NCI-H2196 (cell line): ENCODE measurements around the gene SLC6A19.
A peak's percentile ranks its signal among the peaks of the same experiment; 100 is the strongest.

Experiments
- DNase-seq: peaks from one replicate; lab custom pipeline; 2025; ENCODE audit not compliant: unreplicated experiment; lab: John Stamatoyannopoulos, UW

The SLC6A19 gene

DNA sequence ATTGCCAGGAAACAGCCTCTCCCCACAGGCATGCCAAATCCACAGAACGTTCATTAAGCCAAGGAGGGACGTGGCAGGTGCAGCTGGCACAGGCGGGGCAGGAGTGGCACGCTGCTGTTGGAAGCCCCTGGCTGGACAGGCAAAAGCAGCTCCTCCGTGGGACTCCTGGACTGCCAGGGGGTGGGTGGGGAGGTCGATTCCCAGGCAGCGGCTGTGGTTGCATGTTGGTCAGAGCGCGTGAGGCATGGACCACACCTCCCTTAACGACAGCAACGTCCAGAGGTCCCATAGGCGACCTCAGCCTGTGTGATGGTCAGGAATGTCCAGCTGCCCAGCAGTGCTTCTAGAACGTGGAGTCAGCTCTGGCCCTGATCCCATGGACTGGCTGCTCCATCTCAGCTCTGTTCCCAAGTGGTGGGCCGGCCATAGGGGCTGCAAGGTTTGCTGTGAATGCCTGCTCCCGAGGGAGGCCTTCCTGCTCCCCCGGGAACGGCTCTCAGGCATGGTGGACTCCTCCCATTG, 6.9 kb downstream of the SLC6A19 start:
- no peak for DNase-seq

DNA sequence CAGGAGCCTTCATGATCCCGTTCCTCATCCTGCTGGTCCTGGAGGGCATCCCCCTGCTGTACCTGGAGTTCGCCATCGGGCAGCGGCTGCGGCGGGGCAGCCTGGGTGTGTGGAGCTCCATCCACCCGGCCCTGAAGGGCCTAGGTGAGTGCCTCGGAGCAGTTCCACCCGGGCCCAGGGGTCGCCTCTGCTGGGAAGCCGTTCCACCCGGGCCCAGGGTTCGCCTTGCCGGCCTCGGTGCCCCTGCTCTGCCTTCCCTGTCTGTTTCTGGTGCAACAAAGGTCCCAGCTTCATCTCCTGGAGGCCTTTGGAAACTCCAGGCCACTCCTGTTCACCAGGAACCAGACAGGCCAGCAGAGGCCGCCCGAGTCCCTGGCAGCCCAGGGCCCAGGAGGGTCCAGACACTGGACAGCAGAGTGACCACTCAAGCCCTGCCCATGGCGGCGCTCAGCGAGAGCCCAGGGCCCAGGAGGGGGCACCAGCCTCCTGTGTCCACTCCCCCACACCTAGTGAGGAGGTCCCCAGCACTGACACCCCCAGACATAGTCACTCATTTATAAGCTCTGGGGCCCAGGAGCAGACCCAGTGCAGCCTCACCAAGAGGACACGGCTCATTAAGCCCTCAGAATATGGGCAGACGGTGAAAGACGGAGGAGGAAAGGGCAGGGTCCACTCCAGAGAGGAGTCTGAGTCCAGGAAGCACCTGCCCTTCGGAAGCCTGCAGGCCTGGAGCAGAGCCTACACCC, 7.5 kb downstream of the SLC6A19 start:
- peak; percentile 75 for DNase-seq

DNA sequence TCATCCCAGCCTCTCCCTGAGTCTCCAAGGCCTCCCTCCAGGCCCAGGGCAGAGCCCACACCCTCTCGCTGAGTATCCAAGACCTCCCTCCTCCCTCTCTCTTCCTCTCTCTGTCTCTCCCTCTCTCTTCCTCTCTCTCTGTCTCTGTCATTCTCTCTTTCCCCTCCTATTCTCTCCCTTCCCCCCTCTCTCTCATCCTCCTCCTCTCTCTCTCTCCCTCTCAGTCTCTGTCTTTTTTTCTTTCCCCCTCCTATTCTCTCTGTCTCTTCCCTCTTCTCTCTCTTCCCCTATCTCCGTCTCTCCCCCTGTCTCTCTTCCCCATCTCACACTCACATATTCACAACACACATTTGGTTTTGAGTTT, 8.1 kb downstream of the SLC6A19 start:
- no peak for DNase-seq

DNA sequence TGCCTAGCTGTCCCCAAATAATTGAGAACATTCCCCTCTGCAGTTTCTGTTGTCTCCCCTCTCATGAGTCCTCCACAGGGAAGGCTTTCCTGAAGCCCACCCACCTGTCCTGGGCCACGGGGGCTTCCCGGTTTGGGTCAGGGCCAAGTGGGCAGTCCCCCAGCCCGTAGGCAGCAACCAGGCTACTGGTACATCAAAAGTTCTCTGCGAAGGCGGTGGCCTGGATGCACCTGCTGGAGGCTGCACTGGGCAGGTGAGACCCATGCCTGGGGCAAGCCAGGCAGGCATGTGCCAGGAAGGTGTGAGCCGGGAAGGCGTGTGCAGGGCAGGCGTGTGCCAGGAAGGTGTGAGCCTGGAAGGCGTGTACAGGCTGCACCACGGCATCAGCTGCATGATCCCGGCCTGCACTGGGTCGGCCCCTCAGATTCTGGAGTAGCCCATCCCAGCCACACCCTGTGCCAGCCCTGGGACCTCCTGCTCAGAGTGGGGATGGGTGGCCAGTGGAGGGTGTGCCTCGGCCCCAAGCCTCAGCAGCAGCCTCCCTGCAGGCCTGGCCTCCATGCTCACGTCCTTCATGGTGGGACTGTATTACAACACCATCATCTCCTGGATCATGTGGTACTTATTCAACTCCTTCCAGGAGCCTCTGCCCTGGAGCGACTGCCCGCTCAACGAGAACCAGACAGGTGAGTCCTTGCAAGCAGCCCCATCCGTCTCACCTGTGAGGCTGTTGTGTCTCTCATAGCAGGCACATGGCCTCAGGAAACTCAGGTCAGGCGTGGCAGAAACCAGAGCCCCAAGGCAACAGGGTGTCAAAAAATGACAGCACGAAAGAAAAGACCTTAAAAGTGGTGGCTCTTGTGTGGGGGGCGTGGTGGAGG, 8.7 kb downstream of the SLC6A19 start:
- no peak for DNase-seq

DNA sequence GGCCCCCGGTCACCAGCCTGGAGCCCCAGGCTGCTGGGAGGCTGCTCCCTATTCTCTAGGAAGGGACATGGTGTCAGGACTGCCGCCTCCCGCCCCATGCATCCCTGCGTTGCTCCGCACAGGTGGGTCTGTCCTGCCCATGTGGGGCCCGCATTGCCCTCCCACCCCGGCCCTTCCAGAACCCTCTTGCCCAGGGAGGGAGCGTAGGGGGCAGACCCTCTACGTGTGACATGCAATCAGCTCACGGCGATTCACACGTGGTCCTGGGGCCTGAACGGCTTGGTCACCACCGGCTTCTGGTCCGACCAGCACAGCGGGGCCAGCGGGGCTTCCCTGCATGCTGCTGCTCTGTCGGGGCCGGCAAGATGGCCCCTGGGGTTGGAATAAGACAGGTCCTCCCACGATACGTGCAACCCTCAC, 9.4 kb downstream of the SLC6A19 start:
- DNase-seq: no peak

DNA sequence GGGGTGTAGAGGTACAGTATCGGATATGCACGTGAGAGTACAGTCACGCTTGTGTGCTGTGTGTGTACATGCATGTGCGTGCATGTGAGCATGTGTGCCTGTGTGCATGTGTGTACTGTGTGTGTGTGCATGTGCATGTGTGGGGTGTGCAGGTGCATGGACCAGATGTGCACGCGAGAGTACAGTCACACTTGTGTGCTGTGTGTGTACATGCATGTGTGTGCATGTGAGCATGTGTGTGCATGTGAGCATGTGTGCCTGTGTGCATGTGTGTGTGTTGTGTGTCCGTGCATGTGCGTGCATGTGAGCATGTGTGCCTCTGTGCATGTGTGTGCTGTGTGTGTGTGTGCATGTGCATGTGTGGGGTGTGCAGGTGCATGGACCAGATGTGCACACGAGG, 10.3 kb downstream of the SLC6A19 start:
- no peak for DNase-seq

DNA sequence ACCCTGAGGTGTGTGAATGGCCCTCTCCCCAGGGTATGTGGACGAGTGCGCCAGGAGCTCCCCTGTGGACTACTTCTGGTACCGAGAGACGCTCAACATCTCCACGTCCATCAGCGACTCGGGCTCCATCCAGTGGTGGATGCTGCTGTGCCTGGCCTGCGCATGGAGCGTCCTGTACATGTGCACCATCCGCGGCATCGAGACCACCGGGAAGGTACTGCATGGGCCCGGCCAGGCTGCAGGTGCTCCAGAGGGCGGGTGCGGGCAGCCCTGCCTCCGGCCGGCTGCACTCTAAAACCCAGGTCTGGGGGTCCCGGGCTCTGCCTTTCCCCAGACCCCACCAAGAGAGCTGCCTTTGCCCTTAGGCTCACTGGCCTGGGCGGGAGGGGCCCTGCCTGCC, 10.9 kb downstream of the SLC6A19 start:
- DNase-seq: no peak

DNA sequence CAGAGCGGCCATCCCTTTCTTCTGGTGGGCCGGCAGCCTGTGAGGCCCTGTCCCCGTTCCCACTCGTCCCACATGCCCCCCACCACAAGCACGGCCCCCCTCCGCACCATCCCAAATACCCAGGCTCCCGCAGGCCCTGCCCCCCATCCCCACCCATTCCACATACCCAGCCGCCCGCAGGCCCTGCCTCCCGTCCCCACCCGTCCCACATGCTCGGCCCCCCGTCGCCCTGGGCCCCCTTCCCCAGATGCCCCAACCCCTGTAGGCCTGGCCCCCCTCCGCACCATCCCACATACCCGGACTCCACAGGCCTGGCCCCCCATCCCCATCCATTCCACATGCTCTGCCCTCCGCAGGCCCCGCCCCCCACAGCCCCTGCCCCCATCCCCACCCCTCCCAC, 11.5 kb downstream of the SLC6A19 start:
- DNase-seq: no peak

DNA sequence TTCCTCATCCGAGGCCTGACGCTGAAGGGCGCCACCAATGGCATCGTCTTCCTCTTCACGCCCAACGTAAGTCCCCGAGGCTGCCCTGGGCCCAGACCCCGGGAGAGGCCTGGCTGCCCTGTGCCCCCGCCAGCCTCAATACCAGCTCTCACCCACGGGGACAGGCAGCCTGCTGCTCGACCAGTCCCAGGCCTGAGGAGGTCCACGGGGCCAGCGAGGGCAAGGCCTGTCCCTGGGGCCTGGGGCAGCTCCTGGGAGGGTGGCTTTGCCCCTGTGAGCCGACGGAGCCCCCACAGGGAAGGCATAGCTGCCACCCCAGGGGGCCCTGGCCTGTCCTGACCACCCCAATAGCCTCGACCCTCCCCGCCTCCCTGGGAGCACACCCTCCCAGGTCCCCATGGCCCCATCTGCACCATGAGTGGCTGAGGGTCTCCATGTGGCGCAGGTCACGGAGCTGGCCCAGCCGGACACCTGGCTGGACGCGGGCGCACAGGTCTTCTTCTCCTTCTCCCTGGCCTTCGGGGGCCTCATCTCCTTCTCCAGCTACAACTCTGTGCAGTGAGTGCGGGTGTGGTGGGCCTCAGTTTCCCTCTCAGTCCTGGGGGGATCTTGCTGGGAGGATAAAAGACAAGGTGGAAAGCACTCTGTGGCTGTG, 12.2 kb downstream of the SLC6A19 start:
- DNase-seq: no peak

DNA sequence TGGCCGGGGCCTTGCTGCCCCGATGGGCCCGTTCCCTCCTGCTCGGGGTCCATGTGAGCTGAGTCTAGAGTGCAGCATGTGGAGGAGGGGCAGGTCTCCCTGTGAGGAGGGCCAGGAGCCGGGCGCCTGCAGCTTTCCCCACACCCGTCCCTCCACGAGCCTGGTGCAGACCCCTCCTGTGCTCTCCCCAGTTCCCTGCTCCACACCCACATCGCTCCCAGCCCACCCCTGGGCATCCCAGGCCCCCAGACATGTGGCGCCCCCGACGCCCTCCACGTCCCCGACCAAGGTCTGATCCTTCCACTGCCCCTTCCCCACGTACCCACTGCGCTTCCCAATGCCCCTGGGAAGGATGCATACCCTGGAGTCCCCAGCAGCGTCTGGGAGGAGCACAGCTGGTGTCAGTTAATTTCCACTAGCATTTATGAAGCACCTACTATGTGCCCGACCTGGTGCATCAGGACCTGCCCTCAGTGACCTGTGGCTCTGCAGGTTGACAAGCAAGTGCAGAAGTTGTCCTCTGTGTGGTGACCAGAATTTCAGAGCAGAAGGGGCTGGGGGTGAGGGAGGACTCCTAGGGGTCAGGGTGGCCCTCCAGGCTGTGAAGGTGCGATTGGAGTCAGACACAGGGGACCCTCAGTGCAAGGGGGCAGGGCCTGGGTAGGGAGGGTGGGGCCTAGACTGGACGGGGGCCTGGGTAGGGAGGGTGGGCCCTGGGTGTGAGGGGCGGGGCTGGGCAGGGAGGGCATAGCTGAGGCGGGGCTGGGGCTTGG, 13.0 kb downstream of the SLC6A19 start:
- DNase-seq: no peak

DNA sequence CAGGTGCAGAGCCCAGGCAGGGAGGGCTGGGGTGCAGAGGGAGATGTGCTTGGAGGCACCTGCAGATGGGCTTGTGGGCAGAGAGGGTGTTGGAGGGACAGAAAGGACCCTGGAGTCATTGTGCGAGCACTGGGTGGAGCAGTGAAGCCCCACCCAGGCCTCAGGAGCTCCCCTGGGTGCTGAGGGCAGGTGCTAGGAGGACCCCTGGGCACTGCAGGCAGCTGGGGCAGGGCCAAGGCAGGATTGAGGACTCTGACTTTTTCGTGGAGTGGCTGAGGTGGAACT, 13.5 kb downstream of the SLC6A19 start:
- no peak for DNase-seq

DNA sequence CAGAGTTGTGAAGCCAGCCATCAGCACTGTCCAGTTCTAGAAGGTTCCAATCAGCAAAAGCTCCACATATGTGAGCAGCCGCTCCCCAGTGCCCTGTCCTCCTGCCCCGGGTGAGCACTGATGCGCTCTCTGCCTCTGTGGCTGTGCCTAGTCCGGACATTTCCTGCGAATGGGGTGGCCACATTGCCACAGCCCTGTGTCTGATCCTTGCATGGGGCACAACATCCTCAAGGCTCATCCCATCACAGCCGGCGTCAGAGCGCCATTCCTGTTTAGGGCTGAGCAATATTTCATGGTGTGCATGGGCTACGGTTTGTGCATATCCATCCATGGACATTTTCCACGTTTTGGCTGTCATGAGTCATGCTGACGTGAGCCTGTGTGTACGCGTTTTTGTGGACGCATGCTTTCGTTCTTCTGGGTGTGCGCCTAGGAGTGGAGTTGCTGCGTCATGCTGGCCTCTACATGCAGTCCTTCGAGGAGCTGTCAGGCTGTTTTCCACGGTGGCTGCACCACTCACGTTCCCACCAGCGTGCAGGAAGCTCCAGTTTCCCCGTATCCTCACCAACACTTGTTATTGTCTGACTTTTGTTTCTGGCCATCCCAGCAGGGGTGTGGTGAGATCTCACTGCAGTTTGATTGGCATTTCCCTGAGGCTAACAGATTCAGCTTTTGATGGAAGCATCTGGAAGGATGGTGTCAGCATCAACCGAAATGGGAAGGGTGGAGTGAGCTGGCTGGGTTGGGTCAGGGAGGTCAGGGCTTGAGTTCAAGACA, 14.1 kb downstream of the SLC6A19 start:
- DNase-seq: no peak

DNA sequence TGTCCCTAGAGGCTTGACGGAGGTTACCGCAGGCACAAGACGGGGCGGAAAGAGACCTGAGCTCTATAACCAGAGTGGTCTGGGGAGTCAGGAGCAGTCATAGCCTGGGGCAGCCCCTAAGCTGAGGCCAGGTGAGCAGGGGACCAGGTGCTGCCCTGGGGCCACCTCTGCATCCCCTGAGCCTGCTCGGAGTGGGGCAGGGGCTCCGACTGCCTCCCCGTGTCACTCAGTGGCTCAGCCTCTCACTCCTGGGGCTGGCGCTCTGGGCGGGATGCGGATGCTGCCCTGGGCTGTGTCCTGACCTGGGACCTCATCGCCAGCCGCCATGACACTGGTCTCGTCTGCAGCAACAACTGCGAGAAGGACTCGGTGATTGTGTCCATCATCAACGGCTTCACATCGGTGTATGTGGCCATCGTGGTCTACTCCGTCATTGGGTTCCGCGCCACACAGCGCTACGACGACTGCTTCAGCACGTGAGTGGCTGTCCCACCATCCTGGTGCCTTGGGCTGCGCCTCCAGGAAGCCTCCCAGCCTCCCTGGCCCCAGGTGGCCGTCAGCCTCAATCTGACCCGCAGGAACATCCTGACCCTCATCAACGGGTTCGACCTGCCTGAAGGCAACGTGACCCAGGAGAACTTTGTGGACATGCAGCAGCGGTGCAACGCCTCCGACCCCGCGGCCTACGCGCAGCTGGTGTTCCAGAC, 15.0 kb downstream of the SLC6A19 start:
- DNase-seq: no peak

DNA sequence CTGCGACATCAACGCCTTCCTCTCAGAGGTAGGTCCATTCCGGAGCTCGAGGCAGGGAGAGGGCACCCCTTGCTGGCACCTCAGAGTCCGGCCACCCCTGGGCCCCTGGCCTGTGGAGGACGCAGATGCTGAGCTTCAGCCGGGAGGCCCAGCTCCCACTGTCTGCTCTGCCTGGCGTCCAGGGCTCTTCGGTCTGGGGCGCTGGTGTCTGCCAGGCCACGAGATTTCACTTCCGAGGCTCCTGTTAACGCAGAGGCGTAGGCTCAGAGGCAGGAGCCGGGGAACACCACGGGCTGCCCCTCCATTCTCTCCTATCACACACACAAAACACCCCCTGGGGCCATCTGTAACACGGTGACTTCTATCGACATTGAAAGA, 15.5 kb downstream of the SLC6A19 start:
- DNase-seq: no peak

DNA sequence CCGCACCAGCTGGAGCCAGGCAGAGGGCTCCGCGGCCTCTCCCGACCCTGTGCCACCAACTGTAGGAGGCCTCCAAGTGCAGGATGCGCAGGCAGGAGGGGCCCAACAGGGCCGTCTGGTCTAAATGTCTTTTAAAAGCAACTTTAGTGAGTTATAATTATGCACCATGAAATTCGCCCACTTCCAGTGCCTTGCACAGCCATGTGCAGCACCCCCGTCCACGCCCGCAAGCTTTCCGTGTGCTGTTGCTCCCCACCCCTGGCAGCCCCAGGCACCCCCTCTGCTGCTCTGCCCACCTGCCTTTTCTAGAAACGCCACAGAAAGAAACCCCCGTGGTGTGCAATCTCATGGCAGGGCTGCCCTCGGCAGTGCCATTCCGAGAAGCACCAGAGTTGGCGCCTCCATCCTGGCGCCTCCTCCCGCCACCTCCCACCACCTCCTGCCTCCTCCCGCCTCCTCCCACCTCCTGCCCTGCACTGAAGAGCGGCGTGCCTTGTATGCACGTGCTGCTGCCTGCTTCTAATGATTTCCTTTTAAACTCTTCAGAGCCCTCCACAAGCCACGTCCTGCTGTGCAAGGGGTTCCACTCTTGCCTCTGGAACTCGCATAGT, 16.3 kb downstream of the SLC6A19 start:
- no peak for DNase-seq

DNA sequence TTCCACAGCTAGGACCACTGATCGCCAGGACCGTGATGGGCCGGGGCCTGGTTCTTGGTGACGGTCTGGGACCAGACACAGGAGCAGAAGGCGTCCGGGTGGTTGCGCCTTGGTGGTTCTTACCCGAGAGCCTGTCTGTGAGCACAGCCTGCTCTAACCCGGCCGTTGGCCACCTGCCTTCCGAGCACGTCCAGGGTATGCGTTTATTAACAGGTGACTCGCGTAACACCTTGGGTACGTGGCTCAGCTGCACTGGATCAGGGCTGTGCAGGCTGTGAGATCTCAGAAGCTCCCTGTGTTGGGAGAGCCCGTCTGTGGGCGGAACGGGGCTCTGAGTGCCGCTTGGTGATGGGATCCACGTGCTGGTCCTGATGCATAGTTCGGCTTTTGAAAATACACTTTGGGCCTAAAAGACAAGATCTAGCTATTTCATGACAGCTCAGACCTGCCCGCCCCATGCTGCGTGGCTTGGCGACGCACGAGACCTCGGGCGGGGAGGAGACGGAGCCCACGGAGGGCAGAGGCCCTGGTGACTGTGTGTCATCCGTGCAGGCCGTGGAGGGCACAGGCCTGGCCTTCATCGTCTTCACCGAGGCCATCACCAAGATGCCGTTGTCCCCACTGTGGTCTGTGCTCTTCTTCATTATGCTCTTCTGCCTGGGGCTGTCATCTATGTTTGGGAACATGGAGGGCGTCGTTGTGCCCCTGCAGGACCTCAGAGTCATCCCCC, 17.1 kb downstream of the SLC6A19 start:
- no peak for DNase-seq

DNA sequence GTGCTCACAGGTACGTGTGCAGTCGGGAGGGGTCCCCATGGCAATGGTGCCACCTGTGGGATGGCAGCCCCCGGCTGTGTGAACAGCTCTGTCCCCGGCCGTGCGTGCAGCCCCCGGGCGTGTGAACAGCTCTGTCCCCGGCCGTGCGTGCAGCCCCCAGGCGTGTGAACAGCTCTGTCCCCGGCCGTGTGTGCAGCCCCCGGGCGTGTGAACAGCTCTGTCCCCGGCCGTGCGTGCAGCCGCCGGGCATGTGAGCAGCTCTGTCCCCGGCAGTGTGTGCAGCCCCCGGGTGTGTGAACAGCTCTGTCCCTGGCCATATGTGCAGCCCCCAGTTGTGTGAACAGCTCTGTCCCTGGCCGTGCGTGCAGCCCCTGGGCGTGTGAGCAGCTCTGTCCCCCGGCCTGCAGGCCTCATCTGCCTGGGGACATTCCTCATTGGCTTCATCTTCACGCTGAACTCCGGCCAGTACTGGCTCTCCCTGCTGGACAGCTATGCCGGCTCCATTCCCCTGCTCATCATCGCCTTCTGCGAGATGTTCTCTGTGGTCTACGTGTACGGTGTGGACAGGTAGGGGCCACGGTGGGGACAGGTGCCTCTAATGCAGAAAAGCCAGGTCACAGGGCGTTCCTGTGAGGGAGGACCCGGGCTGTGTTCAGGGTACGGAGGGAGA, 17.8 kb downstream of the SLC6A19 start:
- no peak for DNase-seq

DNA sequence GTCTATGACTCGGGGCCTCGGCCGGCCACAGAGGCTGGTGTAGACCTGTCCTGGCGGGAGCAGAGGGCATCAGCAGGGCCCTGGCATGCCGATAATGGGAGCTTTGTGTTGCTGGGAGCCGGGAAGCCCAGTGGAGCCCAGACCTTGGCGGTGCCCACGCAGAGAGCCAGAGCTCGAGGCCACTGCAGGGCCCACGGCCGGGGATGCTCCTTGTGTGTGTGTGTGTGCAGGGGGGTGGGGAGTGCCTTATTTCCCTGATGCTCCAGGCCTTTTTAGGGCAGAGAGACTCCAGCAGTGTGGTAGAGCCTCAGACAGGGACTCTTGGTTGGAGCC, 18.3 kb downstream of the SLC6A19 start:
- DNase-seq: no peak
